Kidney tubule cell (primary cell): ENCODE measurements around the gene UGDH.
A peak's percentile ranks its signal among the peaks of the same experiment; 100 is the strongest.
"Not testable (repeated sequence)": the region's sequence is repeated elsewhere in the genome, so short reads cannot be mapped to it uniquely, and the experiment has no call there.

Experiments
- DNase-seq: peaks from one replicate; pipeline ENCODE4 v3.0.0-alpha.2; 2018; ENCODE audit warnings: low spot score

The UGDH gene

GRCh38 chr4:39527296-39528060 lies at the start of gene UGDH:
Gene UGDH, minus strand, starts transcription at chr4:39527439. Its CDS starts 5,927 bp downstream, at chr4:39521512.
- DNase-seq = peak; percentile 99

GRCh38 chr4:39574946-39575345 lies 47.7 kb upstream of the UGDH start:
- no peak for DNase-seq

DNA sequence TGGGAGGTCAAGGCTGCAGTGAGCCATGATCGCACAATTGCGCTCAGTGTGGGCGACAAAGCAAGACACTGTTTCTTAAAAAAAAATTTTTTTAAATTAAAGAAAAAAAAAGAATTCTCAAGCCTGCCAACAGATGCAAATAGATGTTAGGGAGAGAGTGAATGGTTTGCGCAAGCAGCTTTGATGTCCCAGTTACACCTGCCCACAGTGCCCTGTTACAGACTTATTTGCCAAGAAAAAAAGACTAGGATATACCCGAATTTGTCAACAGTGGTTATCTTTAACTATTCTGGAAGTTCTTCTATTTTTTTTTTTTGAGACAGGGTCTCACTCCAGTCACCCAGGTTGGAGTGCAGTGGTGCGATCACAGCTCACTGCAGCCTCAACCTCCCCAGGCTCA lies 44.3 kb upstream of the UGDH start:
- no peak for DNase-seq

GRCh38 chr4:39571054-39571453 lies 43.8 kb upstream of the UGDH start:
- no peak for DNase-seq

DNA sequence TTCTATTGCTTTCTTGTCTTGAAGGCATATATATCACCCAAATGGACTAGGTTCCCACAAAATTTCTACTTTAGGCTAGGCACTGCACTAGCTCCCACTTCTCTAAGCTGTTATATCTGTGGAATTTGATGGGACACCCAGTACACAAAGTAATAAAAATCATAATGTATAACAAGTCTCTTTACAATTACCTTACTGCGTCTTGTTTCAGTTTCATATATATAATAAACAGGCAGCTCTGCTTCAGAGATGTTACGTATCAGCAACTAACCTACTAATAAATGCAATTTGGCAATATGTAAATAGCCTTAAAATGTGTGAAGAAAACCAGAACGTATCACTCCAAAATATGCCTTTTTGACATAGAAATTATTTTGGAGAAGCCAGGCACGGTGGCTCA lies 42.0 kb upstream of the UGDH start:
- no peak for DNase-seq

DNA sequence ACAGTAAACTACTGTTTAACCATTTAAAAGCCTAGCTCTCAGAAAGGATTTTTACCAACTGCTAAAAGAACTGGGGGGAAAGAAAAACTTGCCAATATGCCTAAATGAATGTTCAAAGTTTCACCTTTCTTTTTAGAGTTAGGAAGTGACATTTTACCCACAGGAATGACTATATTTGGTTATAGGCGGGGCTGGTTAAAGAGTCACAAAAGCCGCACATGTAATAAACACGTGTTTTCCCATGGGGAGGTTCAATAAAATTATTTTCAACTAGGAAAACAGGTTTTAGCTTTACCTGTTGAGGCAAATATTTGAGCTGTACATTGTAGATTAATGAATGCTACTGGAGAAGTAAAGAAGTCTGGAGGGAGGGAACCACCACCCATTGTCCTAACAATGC lies 41.6 kb upstream of the UGDH start:
- DNase-seq = peak; percentile 14

DNA sequence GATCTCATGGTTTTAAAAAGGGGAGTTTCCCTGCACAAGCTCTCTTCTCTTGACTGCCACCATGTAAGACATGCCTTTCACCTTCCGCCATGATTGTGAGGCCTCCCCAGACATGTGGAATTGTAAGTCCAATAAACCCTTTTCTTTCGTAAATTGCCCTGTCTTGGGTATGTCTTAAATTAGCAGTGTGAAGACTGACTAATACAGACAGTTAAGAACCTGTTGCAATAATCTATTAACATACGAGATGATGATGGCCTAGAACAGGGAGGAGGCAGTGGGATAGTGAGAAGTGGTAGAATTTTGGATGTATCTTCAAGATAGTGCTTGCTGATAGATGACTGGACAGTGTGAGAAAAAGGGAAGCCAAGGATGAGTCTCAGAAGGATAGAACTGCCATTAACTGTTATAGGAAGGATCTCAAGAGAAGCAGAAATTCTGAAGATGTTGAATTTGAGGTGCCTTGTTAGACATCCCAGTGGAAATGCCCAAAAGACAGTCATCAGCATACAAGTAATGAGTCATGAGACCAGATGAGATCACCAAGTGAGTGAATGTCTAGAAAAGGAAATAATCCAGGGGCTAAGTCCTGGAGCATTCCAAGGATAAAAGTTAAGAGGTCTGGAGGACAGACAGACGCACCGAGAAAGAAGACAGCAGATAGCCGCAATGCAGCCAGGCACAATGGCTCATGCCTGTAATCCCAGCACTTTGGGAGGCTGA lies 38.8 kb upstream of the UGDH start:
- peak; percentile 91 for DNase-seq

GRCh38 chr4:39563346-39563847 lies 36.2 kb upstream of the UGDH start:
- no peak for DNase-seq

DNA sequence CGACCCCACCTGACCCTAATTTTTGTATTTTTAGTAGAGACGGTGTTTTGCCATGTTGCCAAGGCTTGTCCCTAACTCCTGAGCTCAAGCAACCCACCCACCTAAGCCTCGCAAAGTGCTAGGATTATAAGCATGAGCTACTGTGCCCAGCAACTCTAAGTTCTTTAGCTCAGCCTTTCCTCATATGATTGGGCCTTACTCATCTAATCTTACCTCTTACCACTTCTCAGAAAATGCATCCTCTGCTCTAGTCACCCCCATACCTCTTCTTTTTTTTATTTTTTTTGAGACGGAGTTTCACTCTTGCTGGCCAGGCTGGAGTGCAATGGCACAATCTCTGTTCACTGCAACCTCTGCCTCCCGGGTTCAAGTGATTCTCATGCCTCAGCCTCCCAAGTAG lies 35.6 kb upstream of the UGDH start:
- no peak for DNase-seq

- DNase-seq = no peak
Measured at GRCh38 chr4:39559626-39560025, 32.4 kb upstream of the UGDH start.

GRCh38 chr4:39555472-39555871 lies 28.2 kb upstream of the UGDH start:
- no peak for DNase-seq

- no peak for DNase-seq
Measured at GRCh38 chr4:39548425-39549067, 21.3 kb upstream of the UGDH start.

DNA sequence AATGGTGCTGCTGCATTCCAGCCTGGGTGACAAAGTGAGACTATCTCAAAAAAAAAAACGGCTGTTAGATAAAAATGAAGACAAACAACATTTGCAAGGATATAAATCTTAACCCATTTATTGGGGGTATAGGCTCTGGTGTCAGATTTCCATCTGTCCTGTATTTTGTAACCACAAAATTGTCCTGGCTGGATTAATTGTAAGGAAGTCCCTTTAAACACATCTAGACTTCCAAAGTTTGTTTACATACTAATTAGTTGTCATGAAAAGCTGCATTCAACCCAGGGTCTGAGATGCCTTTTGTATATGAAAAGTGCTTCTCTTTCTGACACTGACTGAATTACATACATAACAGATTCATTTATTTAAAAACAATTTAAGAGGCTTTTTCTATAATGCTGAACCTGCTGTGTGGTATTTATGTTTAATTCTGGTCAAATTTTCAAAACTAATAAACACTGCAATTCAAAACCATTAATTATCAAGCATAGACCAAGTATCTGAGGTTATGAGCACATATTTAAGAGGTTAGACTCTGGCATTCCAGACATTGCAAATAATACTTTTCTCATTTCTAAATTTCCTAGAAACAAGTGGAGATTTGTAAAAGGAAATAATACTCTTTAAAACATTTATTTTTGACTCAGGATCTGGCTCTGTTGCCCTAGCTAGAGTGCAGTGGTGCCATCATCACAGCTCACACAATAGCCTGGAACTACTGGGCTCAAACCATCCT lies 17.5 kb upstream of the UGDH start:
- no peak for DNase-seq

DNA sequence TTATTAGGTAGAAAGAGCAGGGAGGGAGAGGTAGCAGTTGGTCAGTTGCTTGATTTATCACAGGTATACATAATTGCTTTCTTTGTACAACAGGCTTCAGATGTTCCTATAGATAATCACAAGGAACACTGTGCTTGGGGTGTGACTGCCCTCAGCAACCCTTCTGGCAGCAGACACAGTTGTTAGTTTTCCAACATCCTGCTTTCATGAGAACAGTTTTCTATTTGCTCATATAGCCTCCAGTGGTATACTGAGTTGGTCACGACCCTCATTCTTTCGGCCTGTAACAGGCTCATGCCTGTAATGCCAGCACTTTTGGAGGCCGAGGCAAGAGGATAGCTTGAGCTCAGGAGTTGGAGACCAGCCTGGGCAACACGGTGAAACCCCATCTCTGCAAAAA lies 16.8 kb upstream of the UGDH start:
- DNase-seq = not testable (repeated sequence)

DNA sequence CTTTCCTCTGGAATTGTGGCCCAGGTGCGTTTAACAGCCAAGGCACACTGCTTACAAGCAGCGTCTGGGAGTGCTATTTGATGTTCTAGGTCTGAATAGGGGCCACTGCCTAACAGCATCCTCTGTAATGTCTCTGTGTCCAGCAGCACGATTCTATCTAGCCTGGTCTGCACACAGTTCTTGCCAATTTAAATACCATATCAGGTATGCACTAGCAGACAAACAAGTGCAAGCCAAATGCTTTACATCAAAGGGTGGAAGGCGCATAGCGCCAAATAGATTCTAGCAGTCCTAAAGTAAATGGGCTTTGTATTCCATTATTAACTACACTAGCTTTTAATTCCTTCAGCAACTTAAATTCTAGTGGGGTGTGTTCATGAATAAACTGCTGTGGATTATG lies 15.8 kb upstream of the UGDH start:
- peak; percentile 5 for DNase-seq

DNA sequence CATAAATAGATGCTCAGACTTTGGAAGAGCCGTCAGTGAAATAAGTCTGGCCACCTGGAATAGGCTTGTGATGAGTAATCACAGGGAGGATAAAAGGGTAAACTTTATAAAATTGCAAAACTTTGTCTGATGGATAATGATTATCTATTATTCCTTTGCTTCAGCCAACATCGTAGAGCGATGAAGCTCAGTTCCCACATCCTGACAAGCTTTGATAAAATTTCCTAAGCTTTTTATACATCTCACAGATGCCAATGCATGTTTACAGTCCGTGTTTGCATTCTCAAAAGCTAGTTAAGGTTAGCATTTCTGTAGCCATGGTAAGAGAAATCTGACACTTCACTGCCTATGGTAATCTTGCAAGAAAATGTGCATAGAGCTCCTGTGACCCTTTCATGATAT lies 15.4 kb upstream of the UGDH start:
- DNase-seq = no peak

- peak; percentile 81 for DNase-seq
Measured at GRCh38 chr4:39541987-39542610, 14.9 kb upstream of the UGDH start.

GRCh38 chr4:39539089-39539611 lies 11.9 kb upstream of the UGDH start:
- DNase-seq = peak; percentile 59

DNA sequence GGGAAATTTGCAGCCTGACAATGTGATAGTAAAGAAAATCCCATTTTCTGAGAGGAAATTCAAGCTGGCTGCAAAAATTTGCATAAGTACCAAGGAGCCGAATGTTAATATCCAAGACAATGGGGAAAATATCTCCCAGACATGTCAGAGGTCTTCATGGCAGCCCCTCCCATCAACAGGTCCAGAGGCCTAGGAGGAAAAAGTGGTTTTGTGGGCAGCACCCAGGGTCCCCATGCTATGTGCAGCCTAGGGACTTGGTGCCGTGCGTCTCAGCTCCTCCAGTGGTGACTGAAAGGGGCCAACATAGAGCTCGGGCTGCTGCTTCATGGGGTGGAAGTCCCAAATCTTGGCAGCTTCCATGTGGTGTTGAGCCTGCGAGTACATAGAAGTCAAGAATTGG lies 6.3 kb upstream of the UGDH start:
- no peak for DNase-seq

GRCh38 chr4:39532237-39532636 lies 5.0 kb upstream of the UGDH start:
- DNase-seq = not testable (repeated sequence)

GRCh38 chr4:39530682-39531081 lies 3.4 kb upstream of the UGDH start:
- no peak for DNase-seq
